Neural progenitor cell (in vitro differentiated cells): ENCODE data around the gene GPR31. TPM values are rescaled to one million over a fixed set of nuclear protein-coding genes. Genes with fewer than 3 reads are reported as not detected.
A peak's percentile ranks its signal among the peaks of the same experiment; 100 is the strongest.

Source experiments
- DNase-seq: peaks from one replicate; pipeline ENCODE4 v3.0.0-alpha.2; 2016; ENCODE audit warnings: low spot score
- H2AFZ ChIP-seq: fragments of 200-600 bp; sonication (generic); replicated peaks from 2 replicates; pipeline ENCODE4 v1.6.1; 2016; ENCODE audit warnings: antibody characterized with exemption
- H3F3A ChIP-seq: fragments of 200-600 bp; sonication (generic); 2 replicates; pipeline ENCODE4 v1.6.1; 2016; ENCODE audit warnings: antibody characterized with exemption, low read depth
- H3K27ac ChIP-seq: fragments of 200-600 bp; sonication (generic); 2 replicates; pipeline ENCODE4 v1.5.1; 2016; ENCODE audit warnings: mild to moderate bottlenecking
- H3K27me3 ChIP-seq: fragments of 200-600 bp; sonication (generic); 2 replicates; pipeline ENCODE4 v1.6.1; 2016; ENCODE audit warnings: mild to moderate bottlenecking, moderate library complexity
- H3K36me3 ChIP-seq: fragments of 200-600 bp; sonication (generic); 2 replicates; pipeline ENCODE4 v1.5.1; 2016
- H3K4me1 ChIP-seq: fragments of 200-600 bp; sonication (generic); 2 replicates; pipeline ENCODE4 v1.6.1; 2016; ENCODE audit warnings: mixed run types
- H3K4me2 ChIP-seq: fragments of 200-600 bp; sonication (generic); 2 replicates; pipeline ENCODE4 v1.6.1; 2016
- H3K4me3 ChIP-seq: fragments of 200-600 bp; sonication (generic); 2 replicates; pipeline ENCODE4 v1.5.1; 2016
- H3K79me2 ChIP-seq: fragments of 200-600 bp; sonication (generic); 2 replicates; pipeline ENCODE4 v1.6.1; 2016; ENCODE audit warnings: low read depth
- H3K9ac ChIP-seq: fragments of 200-600 bp; sonication (generic); 2 replicates; pipeline ENCODE4 v1.6.1; 2016
- H3K9me3 ChIP-seq: fragments of 200-600 bp; sonication (generic); 2 replicates; pipeline ENCODE4 v1.5.1; 2016; ENCODE audit warnings: low read depth
- H4K20me1 ChIP-seq: fragments of 200-600 bp; sonication (generic); 2 replicates; pipeline ENCODE4 v1.6.1; 2016; ENCODE audit warnings: low read depth
- H3K27ac Mint-ChIP-seq: 3 replicates; pipeline ENCODE4 v1.8.0; 2021; ENCODE audit warnings: mixed read lengths
- H3K27me3 Mint-ChIP-seq: 2 replicates; pipeline ENCODE4 v1.8.0; 2022; ENCODE audit warnings: low read depth, mild to moderate bottlenecking, inconsistent platforms, moderate library complexity, mixed read lengths; ENCODE audit not compliant: insufficient read depth
- H3K36me3 Mint-ChIP-seq: 3 replicates; pipeline ENCODE4 v1.8.0; 2021; ENCODE audit warnings: mixed read lengths
- H3K4me1 Mint-ChIP-seq: 3 replicates; pipeline ENCODE4 v1.8.0; 2021; ENCODE audit warnings: mixed read lengths
- H3K4me3 Mint-ChIP-seq: 3 replicates; pipeline ENCODE4 v1.8.0; 2021; ENCODE audit warnings: mild to moderate bottlenecking, moderate library complexity, mixed read lengths
- H3K9me3 Mint-ChIP-seq: 3 replicates; pipeline ENCODE4 v1.8.0; 2020; ENCODE audit warnings: mixed read lengths
- CTCF ChIP-seq: fragments of 200-600 bp; sonication (generic); IDR thresholded peaks from 2 replicates; pipeline ENCODE4 v1.5.1; 2017; ENCODE audit warnings: antibody characterized with exemption, mild to moderate bottlenecking
- EZH2 ChIP-seq: fragments of 200-600 bp; sonication (generic); IDR thresholded peaks from 2 replicates; pipeline ENCODE4 v1.6.1; 2017; ENCODE audit warnings: antibody characterized with exemption, mild to moderate bottlenecking, moderate library complexity
- EZH2phosphoT487 ChIP-seq: fragments of 200-600 bp; sonication (generic); IDR thresholded peaks from 2 replicates; pipeline ENCODE4 v1.6.1; 2017; ENCODE audit warnings: antibody characterized with exemption
- total RNA-seq: library from RNA; depleted of rRNA; stranded (reverse); fragments of >200 nt; gene quantifications from 2 replicates; pipeline ENCODE4 v1.2.3, GENCODE V29; 2015; ENCODE audit warnings: low replicate concordance

GPR31 gene
- total RNA-seq, 1 donor from 2014 or later = not detected

- Mint-ChIP-seq H3K27me3 (peaks cover 7% of the 10 kb centered on the region), H3K27ac (no peak overlapping the region), H3K4me1 (peaks cover 27% of the 10 kb centered on the region), H3K9me3 (no peaks in the 10 kb centered on the region), H3K4me3 (no peak overlapping the region), H3K36me3 (no peaks in the 10 kb centered on the region)
- H3K4me3 ChIP-seq = no peak overlapping the region
- no peak overlapping the region for H3K9ac ChIP-seq
- H3K4me1 ChIP-seq = peaks cover 4% of the 10 kb centered on the region
- H3F3A ChIP-seq = no peaks in the 10 kb centered on the region
- H3K79me2 ChIP-seq = no peaks in the 10 kb centered on the region
- no peaks in the 10 kb centered on the region for H3K9me3 ChIP-seq
- TF ChIP-seq EZH2 = no peak
- no peak for TF ChIP-seq CTCF
- no peak for TF ChIP-seq EZH2phosphoT487
- H2AFZ ChIP-seq = no peak overlapping the region
- no peaks in the 10 kb centered on the region for H3K36me3 ChIP-seq
- H3K4me2 ChIP-seq = no peak overlapping the region
- H3K27me3 ChIP-seq = no peaks in the 10 kb centered on the region
- no peak overlapping the region for H3K27ac ChIP-seq
- no peak for DNase-seq
- H4K20me1 ChIP-seq = no peaks in the 10 kb centered on the region
Measured at GRCh38 chr6:167113047-167113754, 44.6 kb downstream of the GPR31 start.

GRCh38 chr6:167112421-167112820, 45.4 kb downstream of the GPR31 start:
- Histone ChIP-seq H4K20me1 (no peaks in the 10 kb centered on the region), H2AFZ (no peak overlapping the region), H3K27me3 (no peaks in the 10 kb centered on the region), H3K4me2 (no peak overlapping the region), H3K4me1 (peaks cover 4% of the 10 kb centered on the region), H3K4me3 (no peak overlapping the region), H3K79me2 (no peaks in the 10 kb centered on the region), H3F3A (no peaks in the 10 kb centered on the region), H3K9me3 (no peaks in the 10 kb centered on the region), H3K9ac (no peak overlapping the region), H3K27ac (no peak overlapping the region), H3K36me3 (no peaks in the 10 kb centered on the region)
- Mint-ChIP-seq H3K27ac (peak overlapping the region; percentile 52), H3K4me1 (peaks cover 23% of the 10 kb centered on the region), H3K9me3 (no peaks in the 10 kb centered on the region), H3K36me3 (no peaks in the 10 kb centered on the region), H3K27me3 (peaks cover 7% of the 10 kb centered on the region), H3K4me3 (no peak overlapping the region)
- TF ChIP-seq CTCF (no peak), EZH2 (no peak), EZH2phosphoT487 (no peak)
- no peak for DNase-seq

GRCh38 chr6:167111597-167111996, 46.2 kb downstream of the GPR31 start:
- DNase-seq = no peak
- H3K9ac ChIP-seq = no peak overlapping the region
- H3K9me3 ChIP-seq = no peaks in the 10 kb centered on the region
- no peaks in the 10 kb centered on the region for H3K9me3 Mint-ChIP-seq
- no peak overlapping the region for H3K4me2 ChIP-seq
- no peak overlapping the region for H3K4me3 Mint-ChIP-seq
- H3K4me3 ChIP-seq = no peak overlapping the region
- TF ChIP-seq CTCF (no peak), EZH2phosphoT487 (no peak), EZH2 (no peak)
- no peaks in the 10 kb centered on the region for H4K20me1 ChIP-seq
- H3K4me1 ChIP-seq = peaks cover 5% of the 10 kb centered on the region
- no peaks in the 10 kb centered on the region for H3F3A ChIP-seq
- H3K27ac Mint-ChIP-seq = no peak overlapping the region
- H3K27ac ChIP-seq = no peak overlapping the region
- H3K27me3 ChIP-seq = no peaks in the 10 kb centered on the region
- H3K36me3 Mint-ChIP-seq = no peaks in the 10 kb centered on the region
- H2AFZ ChIP-seq = no peak overlapping the region
- H3K36me3 ChIP-seq = no peaks in the 10 kb centered on the region
- peaks cover 23% of the 10 kb centered on the region for H3K4me1 Mint-ChIP-seq
- H3K27me3 Mint-ChIP-seq = peaks cover 7% of the 10 kb centered on the region
- H3K79me2 ChIP-seq = no peaks in the 10 kb centered on the region
